ENCODE results near the gene KDM4D. TPM values are rescaled to one million over a fixed set of nuclear protein-coding genes. Genes with fewer than 3 reads are reported as not detected.

Gene KDM4D
- polyA plus RNA-seq, 1 donor: 1.5 TPM

GRCh38 chr11:95035316-95035715 lies 61.8 kb downstream of the KDM4D start:
- DNase-seq: no peak

- peak; percentile 25 for DNase-seq
Measured at GRCh38 chr11:95037356-95038035, 64.0 kb downstream of the KDM4D start.

- DNase-seq: no peak
Measured at GRCh38 chr11:95042239-95042638, 68.7 kb downstream of the KDM4D start.

- DNase-seq: no peak
Measured at GRCh38 chr11:95042906-95043305, 69.4 kb downstream of the KDM4D start.

GRCh38 chr11:95044010-95044409 lies 70.5 kb downstream of the KDM4D start:
- DNase-seq: no peak

- no peak for DNase-seq
Measured at GRCh38 chr11:95045812-95046211, 72.3 kb downstream of the KDM4D start.

Other genes starting within 250 kb of the KDM4D start
- 50.6 TPM for gene AMOTL1, start 205.4 kb upstream of the KDM4D start, polyA plus RNA-seq (ENCODE audit: insufficient read length)
- 69.1 TPM for gene CWC15, start 153 bp upstream of the KDM4D start, polyA plus RNA-seq (ENCODE audit: insufficient read length)
- gene KDM4E, start 51.5 kb downstream of the KDM4D start, polyA plus RNA-seq (ENCODE audit: insufficient read length): 0.31 TPM
- not detected for gene KDM4F, start 75.7 kb downstream of the KDM4D start, polyA plus RNA-seq (ENCODE audit: insufficient read length)
- 38.1 TPM for gene SRSF8, start 93.2 kb downstream of the KDM4D start, polyA plus RNA-seq (ENCODE audit: insufficient read length)
- gene ENDOD1, start 116.1 kb downstream of the KDM4D start, polyA plus RNA-seq (ENCODE audit: insufficient read length): 59.3 TPM